HEK293 (cell line): ENCODE results near the gene TPM2.

Experiments
- CTCF ChIA-PET: fragments of 350-600 bp; formaldehyde crosslinking; extraction: SDS; loops from one replicate; lab custom pipeline; 2021; ENCODE audit warnings: antibody characterized with exemption; lab: Yijun Ruan, JAX
- POLR2A ChIA-PET: fragments of 300-600 bp; formaldehyde crosslinking; extraction: SDS; loops from one replicate; lab custom pipeline; 2020; ENCODE audit warnings: antibody characterized with exemption, inconsistent platforms; lab: Yijun Ruan, JAX
- H3K27ac ChIP-seq: fragments of 200-500 bp; sonication (Bioruptor generic); 2 replicates; pipeline ENCODE4 v1.5.1; 2014; ENCODE audit warnings: low read depth, low read length, control low read depth, inconsistent platforms; ENCODE audit errors: extremely low read depth
- H3K36me3 ChIP-seq, 2 experiments: fragments of 200-500 bp in 1 of 2; sonication (Bioruptor generic) in 1 of 2; 1 replicate in 1 of 2; 2 replicates in 1 of 2; pipeline ENCODE4 v1.5.1; 2014 to 2017; ENCODE audit warnings: inconsistent platforms in 2 of 2, low read length in 2 of 2; ENCODE audit not compliant: control insufficient read depth in 2 of 2, insufficient read depth in 1 of 2
- H3K4me1 ChIP-seq: fragments of 200-500 bp; sonication (Bioruptor generic); 2 replicates; pipeline ENCODE4 v1.5.1; 2014; ENCODE audit warnings: mild to moderate bottlenecking, low read length, inconsistent platforms; ENCODE audit not compliant: control insufficient read depth, insufficient read depth
- H3K4me3 ChIP-seq: 2 replicates; pipeline ENCODE4 v1.5.1; 2011; ENCODE audit warnings: low read depth, mild to moderate bottlenecking, control low read depth, low read length, moderate library complexity
- H3K9me3 ChIP-seq: fragments of 200-500 bp; sonication (Bioruptor generic); 2 replicates; pipeline ENCODE4 v1.5.1; 2014; ENCODE audit warnings: low read depth, low read length, inconsistent platforms; ENCODE audit not compliant: control insufficient read depth, insufficient read depth
- BCL11B ChIP-seq: fragments of 450-650 bp; formaldehyde crosslinking; IDR thresholded peaks from 2 replicates; pipeline ENCODE4 v1.5.1; 2016; ENCODE audit warnings: low read depth, missing biosample characterization, missing genetic modification characterization
- GFI1B ChIP-seq: fragments of 450-650 bp; formaldehyde crosslinking; IDR thresholded peaks from 2 replicates; pipeline ENCODE4 v1.5.1; 2016; ENCODE audit warnings: missing biosample characterization, missing genetic modification characterization
- GLI4 ChIP-seq: fragments of 450-650 bp; formaldehyde crosslinking; IDR thresholded peaks from 2 replicates; pipeline ENCODE4 v1.5.1; 2016; ENCODE audit warnings: missing biosample characterization, missing genetic modification characterization
- PRDM1 ChIP-seq: fragments of 450-650 bp; formaldehyde crosslinking; IDR thresholded peaks from 2 replicates; pipeline ENCODE4; 2016; ENCODE audit warnings: missing biosample characterization, missing genetic modification characterization
- ZBTB1 ChIP-seq: fragments of 450-650 bp; formaldehyde crosslinking; IDR thresholded peaks from 2 replicates; pipeline ENCODE4 v1.5.1; 2016; ENCODE audit warnings: missing biosample characterization, missing genetic modification characterization
- ZBTB21 ChIP-seq: fragments of 450-650 bp; formaldehyde crosslinking; IDR thresholded peaks from 2 replicates; pipeline ENCODE4 v1.5.1; 2017; ENCODE audit warnings: missing biosample characterization, missing genetic modification characterization
- ZFP37 ChIP-seq: fragments of 450-650 bp; formaldehyde crosslinking; IDR thresholded peaks from 2 replicates; pipeline ENCODE4 v1.5.1; 2016; ENCODE audit warnings: missing biosample characterization, missing genetic modification characterization
- ZFP41 ChIP-seq: fragments of 450-650 bp; formaldehyde crosslinking; IDR thresholded peaks from 2 replicates; pipeline ENCODE4 v1.5.1; 2016; ENCODE audit warnings: missing biosample characterization, missing genetic modification characterization, borderline replicate concordance
- ZNF132 ChIP-seq: fragments of 450-650 bp; formaldehyde crosslinking; IDR thresholded peaks from 2 replicates; pipeline ENCODE4 v1.5.1; 2017; ENCODE audit warnings: missing biosample characterization, missing genetic modification characterization, borderline replicate concordance
- ZNF140 ChIP-seq: fragments of 450-650 bp; formaldehyde crosslinking; IDR thresholded peaks from 2 replicates; pipeline ENCODE4 v1.5.1; 2016; ENCODE audit warnings: missing biosample characterization, missing genetic modification characterization
- ZNF184 ChIP-seq: fragments of 450-650 bp; IDR thresholded peaks from 2 replicates; pipeline ENCODE4 v1.5.1; 2018; ENCODE audit warnings: missing biosample characterization, mild to moderate bottlenecking, missing genetic modification characterization
- ZNF510 ChIP-seq: fragments of 450-650 bp; formaldehyde crosslinking; IDR thresholded peaks from 2 replicates; pipeline ENCODE4 v1.5.1; 2018; ENCODE audit warnings: mild to moderate bottlenecking, missing genetic modification characterization, missing biosample characterization; ENCODE audit not compliant: insufficient replicate concordance
- ZNF621 ChIP-seq: fragments of 450-650 bp; formaldehyde crosslinking; IDR thresholded peaks from 2 replicates; pipeline ENCODE4 v1.5.1; 2017; ENCODE audit warnings: missing biosample characterization, missing genetic modification characterization
- ZNF677 ChIP-seq: fragments of 450-650 bp; IDR thresholded peaks from 2 replicates; pipeline ENCODE4 v1.5.0; 2018; ENCODE audit warnings: missing biosample characterization, mild to moderate bottlenecking, missing genetic modification characterization, moderate library complexity
- ZNF76 ChIP-seq: fragments of 450-650 bp; formaldehyde crosslinking; IDR thresholded peaks from 2 replicates; pipeline ENCODE4; 2016; ENCODE audit warnings: low read depth, missing biosample characterization, missing genetic modification characterization, borderline replicate concordance
- ZNF776 ChIP-seq: fragments of 450-650 bp; formaldehyde crosslinking; IDR thresholded peaks from 2 replicates; pipeline ENCODE4 v1.5.0; 2017; ENCODE audit warnings: missing biosample characterization, missing genetic modification characterization, borderline replicate concordance
- TF ChIP-seq, protein P1 (sequence below): fragments of 450-650 bp; formaldehyde crosslinking; IDR thresholded peaks from 2 replicates; pipeline ENCODE4 v1.5.1; 2017; ENCODE audit warnings: missing biosample characterization, missing genetic modification characterization
- TF ChIP-seq, protein P2 (sequence below): fragments of 450-650 bp; formaldehyde crosslinking; IDR thresholded peaks from 2 replicates; pipeline ENCODE4 v1.5.1; 2016; ENCODE audit warnings: missing biosample characterization, missing genetic modification characterization
- TF ChIP-seq, protein P3 (sequence below): fragments of 450-650 bp; formaldehyde crosslinking; optimal IDR thresholded peaks from 2 replicates; pipeline ENCODE3; 2016; ENCODE audit warnings: missing biosample characterization, mild to moderate bottlenecking, missing genetic modification characterization
- TF ChIP-seq, protein P4 (sequence below): fragments of 450-650 bp; formaldehyde crosslinking; IDR thresholded peaks from 2 replicates; pipeline ENCODE4 v1.5.1; 2016; ENCODE audit warnings: missing biosample characterization, missing genetic modification characterization, borderline replicate concordance

TPM2 gene

GRCh38 chr9:35683323-35683722, 6.4 kb downstream of the TPM2 start:
- ChIA-PET POLR2A (interaction anchor here (1.0 to 1.1 kb wide), 2 partner anchors 11 to 18 kb away, joined by 4 to 8 read pairs; partner anchors contain the start of gene ARHGEF39), CTCF (interaction anchor here (0.6 to 2.3 kb wide), 6 partner anchors 9 to 25 kb away, joined by 3 to 14 read pairs (median 4); partner anchors contain the start of genes CCDC107 and RMRP)
- peaks cover 0 to 32% of the 10 kb centered on the region in 2 experiments; a peak in 1 of 3 replicates for H3K36me3 ChIP-seq

DNA sequence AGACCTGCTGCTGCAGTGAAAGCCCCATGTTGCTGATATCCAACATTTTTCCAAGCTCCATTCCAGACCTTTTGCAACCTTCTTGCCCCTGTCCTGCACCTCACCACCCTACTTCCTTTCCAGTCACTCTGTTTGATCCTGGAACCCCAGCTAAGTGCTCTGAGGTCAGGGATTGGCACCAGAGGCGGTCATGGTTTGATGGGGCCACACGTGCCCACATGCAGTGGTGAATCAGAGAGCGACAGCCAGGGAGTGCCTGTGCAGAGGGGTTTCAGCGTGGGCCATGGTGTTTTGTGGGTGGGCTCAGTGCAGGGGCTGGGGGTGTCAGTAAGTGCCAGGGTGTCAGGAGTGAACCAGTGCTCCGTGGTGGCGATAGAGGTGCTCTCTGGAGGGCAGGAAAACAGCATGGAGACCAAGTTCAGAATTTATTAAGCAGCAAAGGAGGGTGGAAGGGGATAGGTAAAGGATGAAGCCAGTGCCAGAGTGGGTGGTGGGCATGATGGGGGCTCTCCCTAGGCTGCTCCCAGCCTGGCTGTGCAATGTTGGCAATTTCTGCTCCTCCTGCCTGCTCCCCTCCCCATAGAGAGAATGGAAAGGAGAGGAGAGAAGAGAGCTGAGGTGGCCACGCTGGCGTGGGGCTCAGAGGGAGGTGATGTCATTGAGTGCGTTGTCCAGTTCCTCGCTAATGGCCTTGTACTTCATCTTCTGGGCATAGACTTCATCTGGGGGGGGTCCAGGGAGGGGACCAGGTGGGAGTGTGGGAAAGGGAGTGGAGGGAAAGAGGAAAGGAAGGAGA, 7.0 kb downstream of the TPM2 start:
- Histone ChIP-seq H3K4me3 (no peak overlapping the region), H3K36me3 (peaks cover 0 to 32% of the 10 kb centered on the region in 2 experiments; a peak in 1 of 3 replicates), H3K27ac (no peak overlapping the region), H3K4me1 (no peaks in the 10 kb centered on the region), H3K9me3 (no peaks in the 10 kb centered on the region)
- TF ChIP-seq ZNF510 (no peak), GFI1B (tag by site-specific recombination) (no peak)
- ChIA-PET CTCF (interaction anchor here (0.6 to 2.3 kb wide), 6 partner anchors 9 to 25 kb away, joined by 3 to 14 read pairs (median 4); partner anchors contain the start of genes ARHGEF39, CCDC107 and RMRP), POLR2A (interaction anchor here (1.0 kb wide), 1 partner anchor 10 kb away, joined by 4 read pairs; no protein-coding TSS in a partner anchor)

More at GRCh38 chr9:35683323-35683722, 6.4 kb downstream of the TPM2 start:
- H3K27ac ChIP-seq: no peak overlapping the region
- TF ChIP-seq ZFP37 (tag by site-specific recombination) (no peak), PRDM1 (tag by site-specific recombination) (no peak), ZNF184 (tag by site-specific recombination) (no peak), ZFP41 (no peak), ZNF776 (tag by site-specific recombination) (no peak), ZNF132 (tag by site-specific recombination) (no peak), BCL11B (tag by site-specific recombination) (no peak), ZBTB21 (no peak), ZNF677 (no peak), GLI4 (tag by site-specific recombination) (no peak), ZBTB1 (tag by site-specific recombination) (no peak), ZNF140 (tag by site-specific recombination) (no peak), ZNF621 (tag by site-specific recombination) (no peak), ZNF76 (tag by site-specific recombination) (no peak)
- TF ChIP-seq, protein P1, sequence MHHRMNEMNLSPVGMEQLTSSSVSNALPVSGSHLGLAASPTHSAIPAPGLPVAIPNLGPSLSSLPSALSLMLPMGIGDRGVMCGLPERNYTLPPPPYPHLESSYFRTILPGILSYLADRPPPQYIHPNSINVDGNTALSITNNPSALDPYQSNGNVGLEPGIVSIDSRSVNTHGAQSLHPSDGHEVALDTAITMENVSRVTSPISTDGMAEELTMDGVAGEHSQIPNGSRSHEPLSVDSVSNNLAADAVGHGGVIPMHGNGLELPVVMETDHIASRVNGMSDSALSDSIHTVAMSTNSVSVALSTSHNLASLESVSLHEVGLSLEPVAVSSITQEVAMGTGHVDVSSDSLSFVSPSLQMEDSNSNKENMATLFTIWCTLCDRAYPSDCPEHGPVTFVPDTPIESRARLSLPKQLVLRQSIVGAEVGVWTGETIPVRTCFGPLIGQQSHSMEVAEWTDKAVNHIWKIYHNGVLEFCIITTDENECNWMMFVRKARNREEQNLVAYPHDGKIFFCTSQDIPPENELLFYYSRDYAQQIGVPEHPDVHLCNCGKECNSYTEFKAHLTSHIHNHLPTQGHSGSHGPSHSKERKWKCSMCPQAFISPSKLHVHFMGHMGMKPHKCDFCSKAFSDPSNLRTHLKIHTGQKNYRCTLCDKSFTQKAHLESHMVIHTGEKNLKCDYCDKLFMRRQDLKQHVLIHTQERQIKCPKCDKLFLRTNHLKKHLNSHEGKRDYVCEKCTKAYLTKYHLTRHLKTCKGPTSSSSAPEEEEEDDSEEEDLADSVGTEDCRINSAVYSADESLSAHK (tag by site-specific recombination): no peak
- TF ChIP-seq, protein P2, sequence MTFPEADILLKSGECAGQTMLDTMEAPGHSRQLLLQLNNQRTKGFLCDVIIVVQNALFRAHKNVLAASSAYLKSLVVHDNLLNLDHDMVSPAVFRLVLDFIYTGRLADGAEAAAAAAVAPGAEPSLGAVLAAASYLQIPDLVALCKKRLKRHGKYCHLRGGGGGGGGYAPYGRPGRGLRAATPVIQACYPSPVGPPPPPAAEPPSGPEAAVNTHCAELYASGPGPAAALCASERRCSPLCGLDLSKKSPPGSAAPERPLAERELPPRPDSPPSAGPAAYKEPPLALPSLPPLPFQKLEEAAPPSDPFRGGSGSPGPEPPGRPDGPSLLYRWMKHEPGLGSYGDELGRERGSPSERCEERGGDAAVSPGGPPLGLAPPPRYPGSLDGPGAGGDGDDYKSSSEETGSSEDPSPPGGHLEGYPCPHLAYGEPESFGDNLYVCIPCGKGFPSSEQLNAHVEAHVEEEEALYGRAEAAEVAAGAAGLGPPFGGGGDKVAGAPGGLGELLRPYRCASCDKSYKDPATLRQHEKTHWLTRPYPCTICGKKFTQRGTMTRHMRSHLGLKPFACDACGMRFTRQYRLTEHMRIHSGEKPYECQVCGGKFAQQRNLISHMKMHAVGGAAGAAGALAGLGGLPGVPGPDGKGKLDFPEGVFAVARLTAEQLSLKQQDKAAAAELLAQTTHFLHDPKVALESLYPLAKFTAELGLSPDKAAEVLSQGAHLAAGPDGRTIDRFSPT: no peak
- TF ChIP-seq, protein P3, sequence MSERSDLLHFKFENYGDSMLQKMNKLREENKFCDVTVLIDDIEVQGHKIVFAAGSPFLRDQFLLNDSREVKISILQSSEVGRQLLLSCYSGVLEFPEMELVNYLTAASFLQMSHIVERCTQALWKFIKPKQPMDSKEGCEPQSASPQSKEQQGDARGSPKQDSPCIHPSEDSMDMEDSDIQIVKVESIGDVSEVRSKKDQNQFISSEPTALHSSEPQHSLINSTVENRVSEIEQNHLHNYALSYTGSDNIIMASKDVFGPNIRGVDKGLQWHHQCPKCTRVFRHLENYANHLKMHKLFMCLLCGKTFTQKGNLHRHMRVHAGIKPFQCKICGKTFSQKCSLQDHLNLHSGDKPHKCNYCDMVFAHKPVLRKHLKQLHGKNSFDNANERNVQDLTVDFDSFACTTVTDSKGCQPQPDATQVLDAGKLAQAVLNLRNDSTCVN (tag by site-specific recombination): no peak
- TF ChIP-seq, protein P4, sequence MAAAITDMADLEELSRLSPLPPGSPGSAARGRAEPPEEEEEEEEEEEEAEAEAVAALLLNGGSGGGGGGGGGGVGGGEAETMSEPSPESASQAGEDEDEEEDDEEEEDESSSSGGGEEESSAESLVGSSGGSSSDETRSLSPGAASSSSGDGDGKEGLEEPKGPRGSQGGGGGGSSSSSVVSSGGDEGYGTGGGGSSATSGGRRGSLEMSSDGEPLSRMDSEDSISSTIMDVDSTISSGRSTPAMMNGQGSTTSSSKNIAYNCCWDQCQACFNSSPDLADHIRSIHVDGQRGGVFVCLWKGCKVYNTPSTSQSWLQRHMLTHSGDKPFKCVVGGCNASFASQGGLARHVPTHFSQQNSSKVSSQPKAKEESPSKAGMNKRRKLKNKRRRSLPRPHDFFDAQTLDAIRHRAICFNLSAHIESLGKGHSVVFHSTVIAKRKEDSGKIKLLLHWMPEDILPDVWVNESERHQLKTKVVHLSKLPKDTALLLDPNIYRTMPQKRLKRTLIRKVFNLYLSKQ: no peak
- H3K4me3 ChIP-seq: no peak overlapping the region
- H3K9me3 ChIP-seq: no peaks in the 10 kb centered on the region
- H3K4me1 ChIP-seq: 0 out of 2 replicates have a peak, but pooled peaks cover under 1% of the 10 kb centered on the region
